ENCODE data around the gene ACTRT2.

ACTRT2 gene

GRCh38 chr1:3003039-3003940 lies 18.0 kb upstream of the ACTRT2 start:
- no peak for DNase-seq

GRCh38 chr1:3003941-3004270 lies 17.4 kb upstream of the ACTRT2 start:
- DNase-seq, result no peak

- no peak for DNase-seq
Observed at GRCh38 chr1:3004285-3005205, 16.7 kb upstream of the ACTRT2 start.

DNA sequence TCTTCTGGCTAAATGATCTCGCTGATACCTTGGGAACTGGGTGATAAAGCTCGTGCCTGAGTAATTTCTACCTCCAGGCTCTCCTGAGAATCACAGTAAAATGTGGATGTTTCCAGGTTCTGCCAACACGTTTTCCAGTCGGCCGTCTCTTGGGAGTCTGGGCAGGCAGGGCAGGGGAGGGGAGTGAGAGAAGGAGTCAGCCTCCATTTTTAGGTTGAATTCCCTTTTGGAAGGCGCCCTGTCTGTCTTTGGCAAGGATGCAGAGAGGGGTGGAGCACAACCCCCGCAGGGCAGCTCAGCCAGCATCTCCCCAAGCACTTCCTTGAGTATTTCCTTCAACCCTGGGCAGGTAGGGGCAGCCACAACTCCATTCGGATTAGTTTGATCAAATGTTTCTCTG lies 15.5 kb upstream of the ACTRT2 start:
- no peak for DNase-seq

DNA sequence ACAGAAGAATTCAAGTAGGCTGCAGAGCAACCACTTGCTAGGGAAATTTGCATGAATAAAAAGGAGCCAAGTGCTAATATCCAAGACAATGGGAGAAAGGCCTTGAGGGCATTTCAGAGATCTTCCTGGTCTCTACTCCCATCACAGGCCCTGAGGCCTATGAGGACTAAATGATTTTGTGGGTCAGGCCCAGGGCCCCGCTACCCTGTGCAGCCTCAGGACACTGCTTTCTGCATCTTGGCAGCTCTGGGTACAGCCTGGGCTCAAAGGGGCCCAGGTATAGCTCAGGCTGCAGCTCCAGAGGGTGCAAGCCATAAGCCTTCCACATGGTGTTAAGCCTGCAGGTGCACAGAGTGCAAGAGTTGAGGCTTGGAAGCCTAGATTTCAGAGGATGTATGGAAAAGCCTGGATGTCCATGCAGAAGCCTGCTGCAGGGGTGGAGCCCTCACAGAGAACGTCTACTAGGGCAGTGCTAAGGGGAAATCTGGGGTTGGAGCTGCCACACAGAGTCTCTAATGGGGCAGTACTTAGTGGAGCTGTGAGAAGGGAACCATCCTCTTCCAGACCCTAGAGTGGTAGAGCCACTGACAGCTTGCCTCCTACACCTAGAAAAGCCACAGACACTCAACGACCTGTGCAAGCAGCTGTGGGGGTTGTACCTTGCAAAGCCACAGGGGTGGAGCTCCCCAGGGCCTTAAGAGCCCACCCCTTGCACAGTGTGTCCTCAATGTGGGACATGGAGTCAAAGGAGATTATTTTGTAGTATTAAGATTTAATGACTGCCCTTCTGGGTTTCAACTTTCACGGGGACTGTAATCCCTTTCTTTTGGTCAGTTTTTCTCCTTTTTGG lies 13.7 kb upstream of the ACTRT2 start:
- DNase-seq, result no peak

DNA sequence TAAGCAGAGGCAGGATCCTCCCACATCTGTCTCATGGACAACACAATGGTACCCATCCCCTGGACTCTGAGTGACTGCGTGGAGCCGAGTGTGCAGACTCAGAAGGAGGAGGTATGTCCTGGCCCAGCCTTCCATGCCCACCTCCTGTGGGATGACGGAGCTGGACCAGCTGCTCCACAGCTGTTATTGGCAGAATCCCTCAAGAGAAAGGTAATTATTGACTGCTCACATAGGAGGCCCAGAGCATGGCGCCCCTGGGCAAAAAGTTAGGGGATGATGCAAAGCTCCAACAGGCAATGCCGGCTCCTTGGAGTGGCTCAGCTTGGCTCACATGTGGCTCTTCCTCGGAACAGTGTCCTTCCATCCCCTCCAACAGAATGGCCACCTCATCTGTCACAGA lies 12.2 kb upstream of the ACTRT2 start:
- DNase-seq, result no peak

DNA sequence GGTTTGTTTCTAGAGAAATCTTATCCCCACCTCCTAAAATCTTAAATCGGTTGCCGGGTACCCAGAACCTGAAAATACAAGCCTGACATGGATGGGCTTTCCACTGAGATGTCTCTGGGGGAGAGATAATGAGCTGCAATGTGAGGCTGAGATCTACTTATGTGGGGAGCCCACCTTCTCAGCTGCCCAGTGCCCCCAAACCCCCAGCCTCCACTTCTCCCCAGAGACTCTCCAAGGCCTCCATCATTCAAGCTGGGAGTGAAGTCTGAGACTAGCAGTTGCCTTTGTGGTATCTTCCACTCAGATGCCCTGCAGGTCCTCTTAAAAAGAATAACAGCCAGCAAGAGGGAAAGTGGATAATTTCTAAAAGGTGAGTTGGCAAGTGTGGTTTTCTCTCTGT lies 11.7 kb upstream of the ACTRT2 start:
- DNase-seq, result no peak

DNA sequence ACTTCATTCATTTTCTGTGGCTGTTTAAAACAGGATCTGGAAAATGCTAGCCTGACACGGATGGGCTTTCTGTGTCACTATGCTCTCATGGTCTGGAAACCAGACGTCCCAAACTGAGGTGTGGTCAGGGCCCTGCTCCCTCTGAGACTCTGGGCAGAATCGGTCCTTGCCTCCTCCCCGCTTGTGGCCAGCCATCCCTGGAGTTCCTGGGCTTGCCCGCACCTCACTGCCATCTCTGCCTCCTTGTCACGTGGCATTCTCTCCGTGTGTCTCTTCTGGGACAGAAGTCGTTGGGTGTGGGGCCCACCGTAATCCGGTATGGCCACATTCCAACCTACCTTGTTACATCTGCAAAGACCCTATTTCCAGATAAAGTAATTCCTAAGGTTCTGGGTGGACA lies 10.1 kb upstream of the ACTRT2 start:
- no peak for DNase-seq

DNA sequence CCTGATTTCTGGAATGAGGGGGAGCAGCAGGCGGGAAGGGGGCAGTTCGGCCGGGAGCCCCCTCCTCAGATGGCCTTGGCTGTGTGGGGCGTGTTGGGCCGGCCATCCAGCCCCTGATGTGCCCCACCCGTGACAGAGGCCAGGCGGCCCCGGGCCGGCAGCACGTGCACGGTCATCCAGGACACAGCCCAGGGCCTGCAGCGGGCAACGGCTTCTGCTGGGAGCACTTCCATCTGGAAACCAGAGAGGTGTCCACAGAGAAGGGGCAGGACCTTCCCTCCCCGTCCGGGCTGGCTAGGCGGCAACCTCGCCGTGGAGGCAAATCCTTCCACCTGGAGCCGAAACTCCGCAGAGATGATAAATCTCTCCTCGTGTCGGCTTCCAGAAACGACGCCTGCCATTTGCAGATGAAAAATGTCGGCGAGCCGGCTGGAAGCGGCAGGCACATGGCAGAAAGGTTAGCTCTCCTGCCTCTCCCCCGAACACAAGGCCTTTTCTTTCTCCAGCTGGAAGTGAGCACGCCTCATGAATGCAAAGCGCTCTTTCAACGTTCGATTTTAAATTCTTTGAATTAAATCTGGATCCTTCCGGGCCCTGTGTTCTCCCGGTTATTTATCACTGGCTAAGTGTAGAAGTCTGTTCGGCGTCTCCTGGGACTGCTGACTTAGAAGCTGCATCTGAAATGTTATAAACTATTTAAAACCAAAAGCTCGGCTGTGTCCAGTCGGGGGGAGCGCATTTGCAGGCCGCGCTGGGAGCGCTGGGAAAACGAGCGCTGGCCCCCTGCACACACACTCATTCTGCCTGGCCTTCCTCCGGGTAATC lies 9.4 kb upstream of the ACTRT2 start:
- DNase-seq, result no peak

GRCh38 chr1:3012456-3013291 lies 8.6 kb upstream of the ACTRT2 start:
- DNase-seq, result peak; percentile 71 to 73

GRCh38 chr1:3013371-3014049 lies 7.8 kb upstream of the ACTRT2 start:
- DNase-seq, result no peak

DNA sequence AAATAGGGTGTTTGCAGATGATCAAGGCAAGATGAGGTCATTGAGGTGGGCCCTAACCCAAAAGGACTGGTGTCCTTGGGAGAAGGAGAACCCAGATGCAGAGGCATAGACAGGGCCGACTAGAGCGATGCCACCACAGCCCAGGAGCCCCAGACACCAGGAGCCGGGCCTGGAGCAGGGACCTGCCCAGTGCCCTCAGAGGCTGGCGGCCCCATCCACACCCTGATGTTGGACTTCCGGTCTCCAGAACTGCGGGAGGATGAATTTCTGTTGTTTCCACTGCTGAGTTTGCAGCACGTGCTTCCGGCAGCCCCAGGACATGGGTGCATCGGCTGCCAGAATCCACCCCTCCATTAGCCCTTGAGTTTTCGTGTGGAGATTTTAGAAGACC lies 7.2 kb upstream of the ACTRT2 start:
- no peak for DNase-seq

GRCh38 chr1:3014443-3015268 lies 6.6 kb upstream of the ACTRT2 start:
- DNase-seq, result no peak

DNA sequence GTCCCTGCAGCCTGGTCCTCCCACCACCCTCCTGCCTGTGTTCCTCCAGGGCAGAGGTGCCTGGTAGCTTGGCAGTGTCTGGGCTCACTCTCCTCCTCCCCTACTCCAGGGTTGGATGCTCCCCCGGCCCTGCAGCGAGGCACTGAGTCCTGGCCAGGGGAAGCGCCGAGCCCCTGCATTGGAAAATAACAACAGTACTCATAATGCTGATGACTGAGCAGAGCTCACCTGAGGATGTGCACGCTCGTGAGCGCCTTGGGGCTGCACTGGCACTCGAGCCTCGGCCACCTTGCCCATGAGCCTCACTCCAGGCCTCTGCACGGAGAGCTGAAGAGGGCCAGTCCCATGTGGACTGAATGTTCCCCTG lies 6.0 kb upstream of the ACTRT2 start:
- no peak for DNase-seq

GRCh38 chr1:3015744-3016143 lies 5.5 kb upstream of the ACTRT2 start:
- no peak for DNase-seq

DNA sequence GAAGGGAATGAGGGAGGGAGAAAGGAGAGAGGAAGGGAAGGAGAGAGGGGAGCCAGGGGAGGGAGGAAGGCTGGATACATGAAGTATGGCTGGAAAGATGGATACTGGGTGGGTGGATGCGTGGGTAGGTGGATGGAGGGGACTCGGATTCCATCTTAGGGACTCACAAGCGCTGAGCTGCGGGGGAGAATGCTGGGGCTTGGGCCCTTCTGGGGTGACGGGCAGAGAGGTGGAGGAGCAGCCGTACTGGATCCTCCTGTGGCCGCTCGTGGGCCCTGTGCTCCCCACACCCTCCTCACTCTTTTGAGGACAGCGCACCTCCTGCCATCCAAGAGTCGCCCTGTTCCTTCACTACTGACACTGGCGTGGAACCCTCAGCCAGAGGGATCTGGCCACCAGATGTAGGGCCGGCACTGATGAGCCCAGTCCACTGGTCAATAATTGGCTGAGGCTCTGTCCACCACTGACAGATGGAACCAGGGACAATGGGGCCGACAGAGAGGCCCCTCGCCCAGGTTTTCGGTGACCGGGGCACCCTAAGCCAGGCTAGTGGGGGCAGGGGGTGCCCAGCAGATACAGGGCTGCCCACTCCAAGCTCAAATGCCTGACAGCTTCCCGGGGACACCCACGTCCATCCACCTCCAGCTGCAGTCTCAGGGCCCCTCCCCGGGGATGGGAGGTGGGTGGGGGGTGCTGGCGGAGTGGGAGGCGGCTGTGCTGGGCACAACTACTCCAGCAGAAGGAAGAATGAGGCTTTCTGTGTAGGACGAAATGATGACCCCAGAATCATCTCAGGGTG lies 4.4 kb upstream of the ACTRT2 start:
- no peak for DNase-seq

- DNase-seq, result no peak
Observed at GRCh38 chr1:3017440-3018050, 3.7 kb upstream of the ACTRT2 start.

DNA sequence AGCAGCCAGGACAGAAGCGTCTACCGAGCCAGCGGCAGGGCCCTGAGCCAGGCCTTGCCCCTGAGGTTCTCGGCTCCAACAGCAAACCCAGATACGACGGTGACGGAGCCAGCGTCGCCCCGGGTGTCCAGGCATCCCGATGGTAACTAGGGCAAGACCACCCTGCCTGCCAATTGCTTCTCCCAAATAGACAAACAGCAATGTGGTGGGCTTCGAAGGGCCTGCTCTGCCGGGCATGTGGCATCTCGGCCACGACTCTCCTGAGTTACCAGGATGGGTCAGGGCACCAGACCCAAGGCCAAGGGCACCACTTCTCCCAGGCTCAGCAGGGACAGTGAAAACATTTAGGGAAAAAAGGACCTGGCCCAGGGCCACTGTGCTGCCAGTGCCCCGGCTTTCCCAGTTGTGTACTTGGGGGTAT lies 3.2 kb upstream of the ACTRT2 start:
- DNase-seq, result no peak

All from activated T-cell treated with anti-CD3 and anti-CD28 coated beads, Interleukin-2, amount 50 U/mL, for 48 hours (primary cell).